Neutrophil (primary cell): ENCODE data around the gene OR10K2.
"Not testable (repeated sequence)": the region's sequence is repeated elsewhere in the genome, so short reads cannot be mapped to it uniquely, and the experiment has no call there.

Source experiments
- H3K27ac ChIP-seq: fragments of 200-600 bp; sonication (generic); 2 replicates; pipeline ENCODE4 v1.5.1; 2016; ENCODE audit warnings: mild to moderate bottlenecking, moderate library complexity
- H3K27me3 ChIP-seq: fragments of 200-600 bp; sonication (generic); 2 replicates; pipeline ENCODE4 v1.6.0; 2016; ENCODE audit warnings: mild to moderate bottlenecking
- H3K36me3 ChIP-seq: fragments of 200-600 bp; sonication (generic); 2 replicates; pipeline ENCODE4 v1.5.1; 2017
- H3K4me1 ChIP-seq, 2 experiments: fragments of 200-600 bp in 1 of 2; sonication (generic) in 1 of 2; 1 replicate in 1 of 2; 2 replicates in 1 of 2; pipeline versions ENCODE4 v1.5.1 to v1.6.1; 2013 to 2016; ENCODE audit warnings: low read depth in 1 of 2, low read length in 1 of 2, mild to moderate bottlenecking in 1 of 2, moderate library complexity in 1 of 2; ENCODE audit not compliant: control insufficient read depth in 1 of 2, insufficient read depth in 1 of 2
- H3K4me3 ChIP-seq, 2 experiments: fragments of 200-600 bp in 1 of 2; sonication (generic) in 1 of 2; 1 replicate in 1 of 2; 2 replicates in 1 of 2; pipeline ENCODE4 v1.5.1; 2013 to 2016; ENCODE audit warnings: low read depth in 1 of 2, low read length in 1 of 2, mild to moderate bottlenecking in 1 of 2, moderate library complexity in 1 of 2
- H3K9me3 ChIP-seq: fragments of 200-600 bp; sonication (generic); 2 replicates; pipeline ENCODE4 v1.5.1; 2016
- TF ChIP-seq, protein P1 (sequence below): fragments of 200-600 bp; sonication (generic); IDR thresholded peaks from 2 replicates; pipeline ENCODE4 v1.5.1; 2016; ENCODE audit warnings: antibody characterized with exemption

OR10K2 gene

DNA sequence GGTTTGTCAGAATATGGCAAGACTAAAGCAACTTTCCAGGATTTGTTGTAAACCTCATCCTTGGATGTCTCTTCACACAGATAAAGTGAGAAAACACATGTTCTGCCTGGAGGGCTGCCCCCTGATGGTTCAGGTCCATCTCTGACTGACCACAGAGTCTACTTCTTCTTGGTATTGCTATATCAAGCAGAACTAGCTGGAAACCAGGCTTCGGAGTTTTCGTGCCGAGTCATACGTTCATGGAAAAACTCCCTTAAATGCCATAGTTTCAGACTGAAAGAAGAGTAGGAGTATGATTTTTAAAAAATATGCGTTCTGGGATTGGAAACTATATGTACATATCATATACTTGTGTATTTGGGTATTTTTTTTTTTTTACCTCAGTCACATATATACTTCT, 32.6 kb downstream of the OR10K2 start:
- Histone ChIP-seq H3K4me1 (no peaks in the 10 kb centered on the region), H3K9me3 (no peaks in the 10 kb centered on the region), H3K4me3 (no peak overlapping the region), H3K27ac (no peak overlapping the region), H3K36me3 (no peaks in the 10 kb centered on the region), H3K27me3 (no peaks in the 10 kb centered on the region)
- TF ChIP-seq, protein P1, sequence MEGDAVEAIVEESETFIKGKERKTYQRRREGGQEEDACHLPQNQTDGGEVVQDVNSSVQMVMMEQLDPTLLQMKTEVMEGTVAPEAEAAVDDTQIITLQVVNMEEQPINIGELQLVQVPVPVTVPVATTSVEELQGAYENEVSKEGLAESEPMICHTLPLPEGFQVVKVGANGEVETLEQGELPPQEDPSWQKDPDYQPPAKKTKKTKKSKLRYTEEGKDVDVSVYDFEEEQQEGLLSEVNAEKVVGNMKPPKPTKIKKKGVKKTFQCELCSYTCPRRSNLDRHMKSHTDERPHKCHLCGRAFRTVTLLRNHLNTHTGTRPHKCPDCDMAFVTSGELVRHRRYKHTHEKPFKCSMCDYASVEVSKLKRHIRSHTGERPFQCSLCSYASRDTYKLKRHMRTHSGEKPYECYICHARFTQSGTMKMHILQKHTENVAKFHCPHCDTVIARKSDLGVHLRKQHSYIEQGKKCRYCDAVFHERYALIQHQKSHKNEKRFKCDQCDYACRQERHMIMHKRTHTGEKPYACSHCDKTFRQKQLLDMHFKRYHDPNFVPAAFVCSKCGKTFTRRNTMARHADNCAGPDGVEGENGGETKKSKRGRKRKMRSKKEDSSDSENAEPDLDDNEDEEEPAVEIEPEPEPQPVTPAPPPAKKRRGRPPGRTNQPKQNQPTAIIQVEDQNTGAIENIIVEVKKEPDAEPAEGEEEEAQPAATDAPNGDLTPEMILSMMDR = no peak

DNA sequence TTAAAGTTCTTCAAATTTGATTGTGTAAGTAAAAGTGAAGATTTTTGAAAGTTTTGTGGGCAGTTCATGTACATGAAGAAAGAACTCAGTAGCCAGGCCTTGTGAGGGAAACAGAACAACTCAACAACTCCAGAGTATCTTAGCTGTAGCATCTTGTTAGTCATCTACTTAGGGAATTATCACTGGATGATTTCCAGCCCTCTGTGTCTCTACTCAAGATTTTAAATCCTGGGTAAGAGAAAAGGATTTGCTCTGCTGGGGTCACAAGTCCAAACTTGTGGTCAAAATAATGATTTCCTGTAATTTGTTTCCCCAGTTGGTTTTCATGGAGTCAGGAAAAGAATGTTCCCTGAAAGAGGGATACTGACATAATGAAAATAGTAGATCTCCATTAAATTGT, 34.9 kb downstream of the OR10K2 start:
- Histone ChIP-seq H3K9me3 (no peaks in the 10 kb centered on the region), H3K27ac (no peak overlapping the region), H3K36me3 (no peaks in the 10 kb centered on the region), H3K4me3 (no peak overlapping the region), H3K27me3 (no peaks in the 10 kb centered on the region), H3K4me1 (no peaks in the 10 kb centered on the region)
- TF ChIP-seq, protein P1 = no peak

DNA sequence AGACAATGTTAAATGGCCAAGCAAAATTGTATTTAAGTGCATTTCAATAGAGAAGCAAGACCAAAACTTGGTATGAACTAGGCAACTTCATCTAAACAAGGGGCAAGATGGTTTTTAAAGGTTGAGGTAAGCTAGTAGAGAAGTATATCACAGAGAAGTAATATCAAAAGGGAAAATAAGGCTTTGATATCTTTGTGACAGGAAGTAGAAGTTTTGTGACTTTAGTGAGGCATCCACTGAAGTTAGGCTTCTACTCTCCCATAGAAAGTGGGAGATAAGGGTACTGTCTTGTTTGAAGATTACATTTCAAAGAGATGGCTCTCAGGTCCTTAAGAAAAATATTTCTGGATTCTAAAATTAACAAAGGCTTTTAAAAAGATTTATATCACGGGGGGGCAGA, 35.7 kb downstream of the OR10K2 start:
- H3K9me3 ChIP-seq = no peaks in the 10 kb centered on the region
- H3K4me1 ChIP-seq = no peaks in the 10 kb centered on the region
- TF ChIP-seq, protein P1 = no peak
- no peaks in the 10 kb centered on the region for H3K36me3 ChIP-seq
- no peak overlapping the region for H3K4me3 ChIP-seq
- H3K27ac ChIP-seq = no peak overlapping the region
- no peaks in the 10 kb centered on the region for H3K27me3 ChIP-seq

DNA sequence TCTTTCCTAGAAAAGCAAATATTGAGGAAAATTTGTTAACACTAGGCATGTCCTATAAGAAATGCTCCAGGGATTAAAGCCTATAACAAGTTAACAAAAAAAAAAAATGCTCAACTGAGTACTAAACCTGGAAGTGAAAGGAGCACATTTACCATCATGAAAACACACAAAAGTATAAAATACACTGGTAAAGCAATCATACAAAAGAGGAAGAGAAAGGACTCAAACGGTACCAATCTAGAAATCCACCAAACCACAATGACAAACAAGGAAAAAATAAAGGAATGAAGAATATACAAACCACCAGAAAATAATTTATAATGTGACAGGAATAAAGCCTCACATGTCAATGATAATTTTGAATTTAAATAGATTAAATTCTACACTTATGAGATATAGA, 51.2 kb downstream of the OR10K2 start:
- H3K36me3 ChIP-seq = no peaks in the 10 kb centered on the region
- no peak overlapping the region for H3K27ac ChIP-seq
- H3K27me3 ChIP-seq = no peaks in the 10 kb centered on the region
- TF ChIP-seq, protein P1 = no peak
- no peaks in the 10 kb centered on the region for H3K4me1 ChIP-seq
- H3K4me3 ChIP-seq = no peak overlapping the region
- H3K9me3 ChIP-seq = no peaks in the 10 kb centered on the region

DNA sequence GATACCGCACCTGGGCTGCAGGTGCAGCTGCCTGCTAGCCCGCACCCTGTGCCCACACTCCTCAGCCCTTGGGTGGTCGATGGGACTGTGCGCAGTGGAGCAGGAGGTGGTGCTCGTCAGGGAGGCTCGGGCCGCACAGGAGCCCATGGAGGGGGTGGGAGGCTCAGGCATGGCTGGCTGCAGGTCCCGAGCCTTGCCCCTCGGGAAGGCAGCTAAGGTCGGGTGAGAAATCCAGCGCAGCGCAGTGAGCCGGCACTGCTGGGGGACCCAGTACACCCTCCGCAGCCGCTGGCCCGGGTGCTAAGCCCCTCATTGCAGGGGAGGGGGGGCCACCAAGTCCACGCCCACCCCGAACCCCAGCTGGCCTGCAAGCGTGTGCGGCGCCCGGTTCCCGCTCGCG, 51.9 kb downstream of the OR10K2 start:
- not testable (repeated sequence) for H3K27me3 ChIP-seq, H3K36me3 ChIP-seq, H3K4me1 ChIP-seq, H3K27ac ChIP-seq, H3K9me3 ChIP-seq, H3K4me3 ChIP-seq

DNA sequence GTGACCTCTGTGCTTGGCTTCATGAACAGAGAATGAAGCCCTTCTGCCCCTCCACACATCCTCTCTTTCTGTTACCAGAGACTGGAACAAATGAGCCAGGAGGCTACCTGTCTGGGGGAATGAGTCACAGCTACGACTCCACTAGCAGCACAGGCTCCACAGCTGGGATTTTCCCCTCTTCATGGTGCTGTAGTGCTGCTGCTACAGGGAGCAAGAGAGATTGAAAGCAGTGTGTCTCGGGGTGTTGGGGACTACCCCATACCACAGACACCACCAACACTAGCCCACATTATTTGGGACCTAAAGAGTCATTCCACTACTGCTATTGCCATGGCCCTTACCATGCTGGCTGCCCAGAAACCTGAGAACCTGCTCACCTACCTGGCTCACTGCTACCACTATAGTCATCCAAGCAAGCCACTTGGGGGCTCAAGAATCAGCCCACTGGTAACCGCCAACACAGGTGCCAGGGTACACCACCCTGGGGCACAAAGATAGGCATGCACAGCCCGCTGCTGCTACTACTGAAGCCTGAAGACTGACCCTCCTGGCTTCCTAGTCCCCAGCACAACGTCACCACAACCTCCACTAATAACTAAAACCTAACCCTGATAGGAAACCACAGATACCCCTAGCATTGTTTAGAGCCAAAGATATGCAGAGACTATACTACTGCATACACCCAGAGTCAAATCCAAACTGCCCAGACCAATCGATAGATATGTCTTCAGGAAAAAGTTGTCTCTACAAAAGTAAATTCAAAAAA, 54.7 kb downstream of the OR10K2 start:
- Histone ChIP-seq H3K4me1 (no peaks in the 10 kb centered on the region), H3K36me3 (no peaks in the 10 kb centered on the region), H3K4me3 (no peak overlapping the region), H3K27me3 (no peaks in the 10 kb centered on the region), H3K27ac (no peak overlapping the region), H3K9me3 (no peaks in the 10 kb centered on the region)
- TF ChIP-seq, protein P1 = no peak
